OCI-LY1 (cell line): ENCODE results near the gene SDE2.

Source experiments
- H2AFZ ChIP-seq: fragments of 200-600 bp; sonication (generic), shearing (Covaris generic); 2 replicates; pipeline ENCODE4 v1.6.0; 2014; ENCODE audit warnings: antibody characterized with exemption, mild to moderate bottlenecking, low read length
- H3F3A ChIP-seq: fragments of 200-600 bp; sonication (generic), shearing (Covaris generic); 2 replicates; pipeline ENCODE4 v1.6.0; 2014; ENCODE audit warnings: mild to moderate bottlenecking, antibody characterized with exemption, low read length, moderate library complexity; ENCODE audit not compliant: insufficient read depth
- H3K27ac ChIP-seq: fragments of 200-600 bp; sonication (generic); 2 replicates; pipeline ENCODE4 v1.5.1; 2014; ENCODE audit warnings: low read length, mixed run types, mild to moderate bottlenecking, low read depth; ENCODE audit not compliant: poor library complexity, severe bottlenecking
- H3K27me3 ChIP-seq: fragments of 200-600 bp; sonication (generic); 2 replicates; pipeline ENCODE4 v1.6.0; 2014; ENCODE audit warnings: antibody characterized with exemption, mild to moderate bottlenecking, low read length, moderate library complexity; ENCODE audit not compliant: insufficient read depth
- H3K36me3 ChIP-seq: fragments of 200-600 bp; sonication (generic); 2 replicates; pipeline ENCODE4 v1.6.1; 2014; ENCODE audit warnings: mild to moderate bottlenecking, antibody characterized with exemption, low read length, moderate library complexity, mixed read lengths; ENCODE audit not compliant: insufficient read depth
- H3K4me1 ChIP-seq: fragments of 200-600 bp; sonication (generic); 2 replicates; pipeline ENCODE4 v1.5.1; 2014; ENCODE audit warnings: mild to moderate bottlenecking, low read length, moderate library complexity; ENCODE audit not compliant: insufficient read depth, severe bottlenecking
- H3K4me2 ChIP-seq: fragments of 200-600 bp; sonication (generic), shearing (Covaris generic); 2 replicates; pipeline ENCODE4 v1.6.1; 2014; ENCODE audit warnings: low read length
- H3K4me3 ChIP-seq: fragments of 200-600 bp; sonication (generic); 2 replicates; pipeline ENCODE4 v1.5.1; 2014; ENCODE audit warnings: low read length, low read depth, mild to moderate bottlenecking, mixed read lengths; ENCODE audit not compliant: poor library complexity, severe bottlenecking
- H3K79me2 ChIP-seq: fragments of 200-600 bp; shearing (Covaris generic); 2 replicates; pipeline ENCODE4 v1.6.1; 2016; ENCODE audit warnings: mixed run types, low read length, mixed read lengths; ENCODE audit not compliant: insufficient read depth
- H3K9ac ChIP-seq: fragments of 200-600 bp; sonication (generic), shearing (Covaris generic); 2 replicates; pipeline ENCODE4 v1.6.1; 2014; ENCODE audit warnings: mild to moderate bottlenecking, low read length, mixed read lengths
- H3K9me2 ChIP-seq: fragments of 200-600 bp; sonication (generic), shearing (Covaris generic); 2 replicates; pipeline ENCODE4 v1.6.1; 2014; ENCODE audit warnings: low read depth, mild to moderate bottlenecking, low read length, mixed read lengths
- H3K9me3 ChIP-seq: fragments of 200-600 bp; shearing (Covaris generic); 2 replicates; pipeline ENCODE4 v1.6.1; 2014; ENCODE audit warnings: low read length, mixed read lengths
- H4K20me1 ChIP-seq: fragments of 200-600 bp; sonication (generic), shearing (Covaris generic); 2 replicates; pipeline ENCODE4 v1.6.0; 2016; ENCODE audit warnings: mild to moderate bottlenecking, low read length; ENCODE audit not compliant: insufficient read depth
- EZH2 ChIP-seq: fragments of 200-600 bp; sonication (generic), shearing (Covaris generic); IDR thresholded peaks from 2 replicates; pipeline ENCODE4 v1.8.0; 2017; ENCODE audit warnings: borderline replicate concordance, mixed run types, mild to moderate bottlenecking, antibody characterized with exemption, low read length, moderate library complexity, mixed read lengths
- TF ChIP-seq, protein P1 (sequence below): fragments of 200-600 bp; sonication (generic), shearing (Covaris generic); IDR thresholded peaks from 2 replicates; pipeline ENCODE4 v1.5.1; 2017; ENCODE audit warnings: mild to moderate bottlenecking, antibody characterized with exemption, low read length, moderate library complexity, mixed read lengths

SDE2 gene

DNA sequence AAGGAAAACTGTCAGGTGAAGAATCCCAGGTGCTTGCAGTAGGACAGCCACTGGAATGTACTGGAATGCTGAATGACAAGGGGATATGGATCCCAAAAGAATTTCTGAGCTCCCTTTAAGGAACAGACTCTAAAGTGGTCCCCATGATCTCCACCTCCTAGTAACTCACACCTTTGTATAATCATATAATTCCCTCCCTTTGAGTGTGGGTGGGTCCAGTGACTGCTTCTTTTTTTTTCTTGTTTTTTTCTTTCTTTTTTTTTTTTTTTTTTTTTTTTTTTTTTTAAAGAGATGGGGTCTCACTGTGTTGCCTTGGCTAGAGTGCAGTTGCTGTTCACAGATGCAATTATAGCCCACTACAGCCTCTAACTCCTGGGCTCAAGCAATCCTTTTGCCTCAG is 34.8 kb upstream of the SDE2 start:
- Histone ChIP-seq H3K9ac (no peak overlapping the region), H3K27me3 (no peaks in the 10 kb centered on the region), H3F3A (no peaks in the 10 kb centered on the region), H3K9me2 (no peaks in the 10 kb centered on the region), H4K20me1 (no peaks in the 10 kb centered on the region), H3K79me2 (no peaks in the 10 kb centered on the region), H3K4me2 (no peak overlapping the region), H2AFZ (no peak overlapping the region), H3K4me3 (no peak overlapping the region), H3K4me1 (peaks cover 15% of the 10 kb centered on the region), H3K9me3 (no peaks in the 10 kb centered on the region), H3K36me3 (no peaks in the 10 kb centered on the region), H3K27ac (no peak overlapping the region)
- TF ChIP-seq EZH2: no peak
- TF ChIP-seq, protein P1, sequence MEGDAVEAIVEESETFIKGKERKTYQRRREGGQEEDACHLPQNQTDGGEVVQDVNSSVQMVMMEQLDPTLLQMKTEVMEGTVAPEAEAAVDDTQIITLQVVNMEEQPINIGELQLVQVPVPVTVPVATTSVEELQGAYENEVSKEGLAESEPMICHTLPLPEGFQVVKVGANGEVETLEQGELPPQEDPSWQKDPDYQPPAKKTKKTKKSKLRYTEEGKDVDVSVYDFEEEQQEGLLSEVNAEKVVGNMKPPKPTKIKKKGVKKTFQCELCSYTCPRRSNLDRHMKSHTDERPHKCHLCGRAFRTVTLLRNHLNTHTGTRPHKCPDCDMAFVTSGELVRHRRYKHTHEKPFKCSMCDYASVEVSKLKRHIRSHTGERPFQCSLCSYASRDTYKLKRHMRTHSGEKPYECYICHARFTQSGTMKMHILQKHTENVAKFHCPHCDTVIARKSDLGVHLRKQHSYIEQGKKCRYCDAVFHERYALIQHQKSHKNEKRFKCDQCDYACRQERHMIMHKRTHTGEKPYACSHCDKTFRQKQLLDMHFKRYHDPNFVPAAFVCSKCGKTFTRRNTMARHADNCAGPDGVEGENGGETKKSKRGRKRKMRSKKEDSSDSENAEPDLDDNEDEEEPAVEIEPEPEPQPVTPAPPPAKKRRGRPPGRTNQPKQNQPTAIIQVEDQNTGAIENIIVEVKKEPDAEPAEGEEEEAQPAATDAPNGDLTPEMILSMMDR: no peak

DNA sequence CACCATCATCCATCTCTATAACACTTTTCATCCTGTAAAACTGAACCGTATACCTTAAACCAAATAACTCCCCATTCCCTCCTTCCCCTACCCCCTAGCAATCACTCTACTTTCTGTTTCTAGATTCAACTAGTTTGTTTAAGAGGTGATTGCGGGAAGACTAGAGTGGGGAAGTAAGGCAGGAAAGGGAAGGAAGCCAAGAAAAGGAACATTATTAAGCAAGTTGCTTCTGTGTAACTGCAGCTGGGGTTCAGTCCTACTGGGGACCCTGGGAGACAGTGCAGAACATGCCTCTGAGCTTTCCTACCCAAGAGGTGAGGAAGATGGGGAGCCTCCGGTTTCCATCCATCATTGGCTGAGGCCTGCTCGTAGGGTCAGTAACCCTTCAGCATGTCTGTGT is 34.4 kb upstream of the SDE2 start:
- Histone ChIP-seq H3K36me3 (no peaks in the 10 kb centered on the region), H3K4me2 (no peak overlapping the region), H3K79me2 (no peaks in the 10 kb centered on the region), H3K4me1 (peaks cover 19% of the 10 kb centered on the region), H3K9ac (no peak overlapping the region), H3F3A (no peaks in the 10 kb centered on the region), H3K27me3 (no peaks in the 10 kb centered on the region), H3K27ac (no peak overlapping the region), H2AFZ (no peak overlapping the region), H4K20me1 (no peaks in the 10 kb centered on the region), H3K9me3 (no peaks in the 10 kb centered on the region), H3K9me2 (no peaks in the 10 kb centered on the region), H3K4me3 (no peak overlapping the region)
- TF ChIP-seq, protein P1: no peak
- no peak for TF ChIP-seq EZH2

DNA sequence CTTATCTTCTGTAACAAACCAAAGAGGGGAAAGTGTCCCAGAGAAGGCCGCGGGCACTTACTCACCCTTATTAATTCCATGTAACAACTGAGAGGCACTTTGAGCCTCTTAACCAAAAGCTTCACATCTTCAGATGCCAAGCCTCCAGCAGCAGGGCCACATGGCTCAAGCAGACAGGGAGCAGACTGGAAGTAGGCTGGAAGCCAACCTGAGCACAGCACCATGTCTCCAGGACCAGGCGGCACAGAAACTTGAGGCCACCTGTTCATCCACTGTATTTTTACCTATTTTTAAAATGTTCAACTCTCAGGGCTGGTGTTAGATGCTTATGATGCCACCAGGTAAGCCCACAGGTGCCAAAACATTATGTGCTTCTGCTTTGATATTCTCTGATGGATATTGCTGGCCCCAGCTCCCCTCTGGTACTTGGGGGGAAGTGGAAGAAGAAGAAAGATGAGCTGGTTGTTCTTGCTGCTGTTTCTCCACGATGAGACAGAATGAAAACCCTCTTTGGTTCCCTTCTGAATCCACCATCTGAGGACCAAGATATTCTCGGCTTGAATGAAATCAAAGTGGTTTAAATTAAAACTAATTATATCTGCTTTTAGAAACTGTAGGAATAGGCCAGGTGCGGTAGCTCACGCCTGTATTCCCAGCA is 30.6 kb upstream of the SDE2 start:
- peak overlapping the region; percentile 61 for H3K27ac ChIP-seq
- no peaks in the 10 kb centered on the region for H4K20me1 ChIP-seq
- H3K9me2 ChIP-seq: no peaks in the 10 kb centered on the region
- 0 out of 2 replicates have a peak overlapping the region, but pooled peaks have one; percentile 23 for H3K4me2 ChIP-seq
- no peaks in the 10 kb centered on the region for H3K79me2 ChIP-seq
- no peaks in the 10 kb centered on the region for H3K9me3 ChIP-seq
- no peak overlapping the region for H3K9ac ChIP-seq
- no peaks in the 10 kb centered on the region for H3K36me3 ChIP-seq
- H3K4me1 ChIP-seq: peaks cover 24% of the 10 kb centered on the region
- H3K4me3 ChIP-seq: no peak overlapping the region
- no peaks in the 10 kb centered on the region for H3K27me3 ChIP-seq
- TF ChIP-seq EZH2: no peak
- TF ChIP-seq, protein P1: no peak
- no peaks in the 10 kb centered on the region for H3F3A ChIP-seq
- peak overlapping the region; percentile 4; the same call in 1 of the 2 replicates for H2AFZ ChIP-seq
